ENCODE measurements around the gene EXOSC6. TPM values are rescaled to one million over a fixed set of nuclear protein-coding genes. Genes with fewer than 3 reads are reported as not detected.
"Not testable (repeated sequence)": the region's sequence is repeated elsewhere in the genome, so short reads cannot be mapped to it uniquely, and the experiment has no call there.

Gene EXOSC6
- total and polyA plus RNA-seq, 9 donors, result 12.4 to 30.2 (median 21.6) TPM

DNA sequence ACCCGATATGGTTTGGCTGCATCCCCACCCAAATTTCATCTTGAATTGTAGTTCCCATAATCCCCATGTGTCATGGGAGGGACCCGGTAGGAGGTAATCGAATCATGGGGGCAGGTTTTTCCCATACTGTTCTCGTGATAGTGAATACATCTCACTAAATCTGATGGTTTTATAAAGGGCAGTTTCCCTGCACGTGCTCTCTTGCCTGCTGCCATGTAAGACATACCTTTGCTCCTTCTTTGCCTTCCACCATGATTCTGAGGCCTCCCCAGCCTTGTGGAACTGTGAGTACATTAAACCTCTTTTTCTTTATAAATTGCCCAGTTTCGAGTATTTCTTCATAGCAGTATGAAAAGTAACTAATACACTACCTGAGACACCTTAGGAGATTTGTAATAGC lies 45.4 kb downstream of the EXOSC6 start:
- H3K4me3 ChIP-seq; H3K36me3 ChIP-seq; DNase-seq; H3K27ac ChIP-seq; intact Hi-C loops (cut with DNase I); H3K27me3 ChIP-seq; H3K4me1 ChIP-seq (ENCODE audit: insufficient read depth); H3K9me3 ChIP-seq: not testable (repeated sequence)
- WGBS, 3 donors, result 93 to 98% (median 97%) methylated on average over 6 of the region's 6 CpGs

DNA sequence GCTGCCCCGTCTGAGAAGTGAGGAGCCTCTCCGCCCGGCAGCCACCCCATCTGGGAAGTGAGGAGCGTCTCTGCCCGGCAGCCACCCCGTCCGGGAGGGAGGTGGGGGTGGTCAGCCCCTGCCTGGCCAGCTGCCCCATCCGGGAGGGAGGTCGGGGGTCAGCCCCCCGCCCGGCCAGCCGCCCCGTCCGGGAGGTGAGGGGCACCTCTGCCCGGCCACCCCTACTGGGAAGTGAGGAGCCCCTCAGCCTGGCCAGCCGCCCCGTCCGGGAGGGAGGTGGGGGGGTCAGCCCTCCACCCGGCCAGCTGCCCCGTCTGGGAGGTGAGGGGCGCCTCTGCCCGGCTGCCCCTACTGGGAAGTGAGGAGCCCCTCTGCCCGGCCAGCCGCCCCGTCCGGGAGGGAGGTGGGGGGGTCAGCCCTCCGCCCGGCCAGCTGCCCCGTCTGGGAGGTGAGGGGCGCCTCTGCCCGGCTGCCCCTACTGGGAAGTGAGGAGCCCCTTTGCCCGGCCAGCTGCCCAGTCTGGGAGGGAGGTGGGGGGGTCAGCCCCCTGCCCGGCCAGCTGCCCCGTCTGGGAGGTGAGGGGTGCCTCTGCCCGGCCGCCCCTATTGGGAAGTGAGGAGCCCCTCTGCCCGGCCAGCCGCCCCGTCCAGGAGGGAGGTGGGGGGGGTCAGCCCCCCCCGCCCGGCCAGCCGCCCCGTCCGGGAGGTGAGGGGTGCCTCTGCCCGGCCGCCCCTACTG lies 46.9 kb downstream of the EXOSC6 start:
- not testable (repeated sequence) for H3K27me3 ChIP-seq, H3K36me3 ChIP-seq
- WGBS, 3 donors, result 91 to 100% (median 100%) methylated on average over 3 to 43 of the region's 46 CpGs

DNA sequence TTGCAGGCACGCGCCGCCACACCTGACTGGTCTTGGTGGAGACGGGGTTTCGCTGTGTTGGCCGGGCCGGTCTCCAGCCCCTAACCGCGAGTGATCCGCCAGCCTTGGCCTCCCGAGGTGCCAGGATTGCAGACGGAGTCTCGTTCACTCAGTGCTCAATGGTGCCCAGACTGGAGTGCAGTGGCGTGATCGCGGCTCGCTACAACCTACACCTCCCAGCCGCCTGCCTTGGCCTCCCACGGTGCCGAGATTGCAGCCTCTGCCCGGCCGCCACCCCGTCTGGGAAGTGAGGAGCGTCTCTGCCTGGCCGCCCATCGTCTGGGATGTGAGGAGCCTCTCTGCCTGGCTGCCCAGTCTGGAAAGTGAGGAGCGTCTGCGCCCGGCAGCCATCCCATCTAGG lies 47.7 kb downstream of the EXOSC6 start:
- H3K4me1 ChIP-seq (ENCODE audit: insufficient read depth); intact Hi-C loops (cut with DNase I); H3K9me3 ChIP-seq; H3K4me3 ChIP-seq; H3K27me3 ChIP-seq; H3K36me3 ChIP-seq; DNase-seq; H3K27ac ChIP-seq: not testable (repeated sequence)
- WGBS, 3 donors, result 95 to 97% (median 96%) methylated on average over 16 to 19 of the region's 29 CpGs

More for the DNA sequence above, 46.9 kb downstream of the EXOSC6 start:
- intact Hi-C loops (cut with DNase I); DNase-seq; H3K27ac ChIP-seq; H3K4me3 ChIP-seq; H3K9me3 ChIP-seq; H3K4me1 ChIP-seq (ENCODE audit: insufficient read depth): not testable (repeated sequence)

DNA sequence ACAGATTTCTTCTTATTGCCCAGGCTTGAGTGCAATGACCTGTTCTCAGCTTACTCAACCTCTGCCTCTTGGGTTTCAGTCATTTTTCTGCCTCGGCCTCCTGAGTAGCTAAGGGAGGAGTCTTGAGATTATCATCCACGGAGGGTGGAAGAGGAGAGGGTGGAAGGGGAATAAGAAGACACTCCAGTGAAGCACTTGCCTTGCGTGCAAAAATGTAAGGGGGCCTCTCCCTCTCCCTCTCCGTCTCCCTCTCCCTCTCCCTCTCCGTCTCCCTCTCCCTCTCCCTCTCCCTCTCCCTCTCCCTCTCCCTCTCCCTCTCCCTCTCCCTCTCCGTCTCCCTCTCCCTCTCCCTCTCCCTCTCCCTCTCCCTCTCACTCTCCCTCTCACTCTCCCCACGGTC lies 48.2 kb downstream of the EXOSC6 start:
- 56 to 66% (median 61%) methylated on average over 4 to 5 of the region's 7 CpGs for WGBS, 3 donors
- H3K27me3 ChIP-seq; H3K36me3 ChIP-seq; H3K4me3 ChIP-seq; DNase-seq; H3K9me3 ChIP-seq; H3K4me1 ChIP-seq (ENCODE audit: insufficient read depth); intact Hi-C loops (cut with DNase I); H3K27ac ChIP-seq: not testable (repeated sequence)

DNA sequence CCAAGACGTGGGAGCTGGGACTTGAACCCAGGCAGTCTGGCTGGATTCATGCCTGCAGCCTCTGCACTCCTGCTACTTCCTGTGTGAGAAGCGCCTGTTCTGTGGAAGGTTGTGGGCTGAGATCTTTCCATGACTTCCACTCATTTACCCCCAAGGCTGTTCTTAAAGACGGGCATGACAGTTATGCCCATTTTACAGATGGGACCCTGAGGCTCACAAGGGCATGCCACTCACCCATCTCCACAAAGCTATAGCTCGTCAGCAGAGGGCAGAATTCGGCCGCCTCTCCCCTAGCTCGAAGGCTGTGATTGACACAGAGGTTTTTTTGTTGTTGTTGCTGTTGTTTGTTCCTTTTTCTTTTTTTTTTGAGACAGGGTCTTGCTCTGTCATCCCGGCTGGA lies 51.7 kb downstream of the EXOSC6 start:
- not testable (repeated sequence) for H3K27me3 ChIP-seq, DNase-seq
- WGBS, 3 donors, result 80 to 86% (median 83%) methylated on average over 8 of the region's 8 CpGs

DNA sequence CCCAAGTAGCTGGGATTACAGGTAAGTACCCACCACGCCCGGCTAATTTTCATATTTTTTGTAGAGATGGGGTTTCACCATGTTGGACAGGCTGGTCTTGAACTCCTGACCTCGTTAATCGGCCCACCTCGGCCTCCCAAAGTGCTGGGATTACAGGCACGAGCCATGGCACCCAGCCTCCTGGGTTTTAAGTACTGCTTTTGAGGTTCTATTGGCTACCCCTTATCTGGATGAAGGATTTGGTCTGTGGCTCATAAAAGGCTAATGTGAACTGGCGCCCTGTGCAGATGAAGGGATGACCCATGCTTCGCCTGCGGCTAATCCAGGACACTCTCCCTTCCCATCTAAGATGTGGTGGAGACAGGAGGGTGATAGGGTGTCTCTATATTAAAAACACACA lies 52.6 kb downstream of the EXOSC6 start:
- DNase-seq; H3K4me3 ChIP-seq; intact Hi-C loops (cut with DNase I); H3K27ac ChIP-seq; H3K36me3 ChIP-seq; H3K4me1 ChIP-seq (ENCODE audit: insufficient read depth); H3K27me3 ChIP-seq; H3K9me3 ChIP-seq: not testable (repeated sequence)
- 82 to 84% (median 82%) methylated on average over 9 of the region's 9 CpGs for WGBS, 3 donors

More for the DNA sequence above, 51.7 kb downstream of the EXOSC6 start:
- H3K9me3 ChIP-seq; H3K36me3 ChIP-seq; H3K27ac ChIP-seq; H3K4me1 ChIP-seq (ENCODE audit: insufficient read depth); intact Hi-C loops (cut with DNase I); H3K4me3 ChIP-seq: not testable (repeated sequence)

DNA sequence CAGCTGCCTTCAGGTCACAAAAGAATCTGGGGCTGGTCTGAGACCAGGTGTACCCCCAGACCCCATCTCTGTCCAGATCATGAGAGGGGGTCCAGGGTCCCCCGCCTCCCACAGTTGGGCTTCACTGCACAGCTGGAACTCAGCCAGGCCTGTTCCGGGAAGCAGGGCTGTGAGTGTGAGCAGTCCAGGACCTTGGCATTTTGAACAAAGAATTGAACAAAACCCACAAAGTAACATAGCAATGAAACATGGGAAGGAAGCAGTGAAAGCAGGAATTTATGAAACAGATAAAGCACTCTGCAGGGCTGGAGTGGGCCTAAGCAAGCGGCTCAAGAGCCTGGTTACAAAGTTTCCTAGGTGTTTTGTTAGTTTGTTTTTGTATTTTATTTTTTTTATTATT lies 53.1 kb downstream of the EXOSC6 start:
- DNase-seq, result peak in 2 of 5 donors; percentile 42 to 44
- H3K9me3 ChIP-seq; H3K4me1 ChIP-seq (ENCODE audit: insufficient read depth); H3K36me3 ChIP-seq; H3K4me3 ChIP-seq; H3K27ac ChIP-seq; intact Hi-C loops (cut with DNase I); H3K27me3 ChIP-seq: not testable (repeated sequence)
- 18 to 31% (median 30%) methylated on average over 3 of the region's 3 CpGs for WGBS, 3 donors

DNA sequence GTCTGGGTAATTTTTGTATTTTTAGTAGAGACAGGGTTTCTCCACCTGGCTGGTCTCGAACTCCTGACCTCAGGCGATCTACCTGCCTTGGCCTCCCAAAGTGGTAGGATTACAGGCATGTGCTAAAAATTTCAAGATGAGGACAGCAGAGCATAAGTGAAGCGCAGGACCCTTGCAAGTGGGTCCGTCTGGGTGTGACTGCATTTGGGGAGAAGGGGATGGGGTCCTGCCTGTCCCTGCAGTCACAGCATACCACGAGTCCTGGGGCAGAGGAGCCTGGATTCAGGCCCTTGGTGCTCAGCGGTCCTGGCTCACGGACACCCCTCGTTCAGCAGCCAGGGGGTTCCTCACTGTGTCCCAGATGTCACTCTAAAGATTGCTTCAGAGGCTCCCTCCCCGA lies 53.5 kb downstream of the EXOSC6 start:
- H3K4me1 ChIP-seq (ENCODE audit: insufficient read depth); H3K4me3 ChIP-seq; H3K27ac ChIP-seq; intact Hi-C loops (cut with DNase I); H3K9me3 ChIP-seq; H3K27me3 ChIP-seq; H3K36me3 ChIP-seq; DNase-seq: not testable (repeated sequence)
- WGBS, 3 donors, result 74 to 84% (median 83%) methylated on average over 9 of the region's 9 CpGs

DNA sequence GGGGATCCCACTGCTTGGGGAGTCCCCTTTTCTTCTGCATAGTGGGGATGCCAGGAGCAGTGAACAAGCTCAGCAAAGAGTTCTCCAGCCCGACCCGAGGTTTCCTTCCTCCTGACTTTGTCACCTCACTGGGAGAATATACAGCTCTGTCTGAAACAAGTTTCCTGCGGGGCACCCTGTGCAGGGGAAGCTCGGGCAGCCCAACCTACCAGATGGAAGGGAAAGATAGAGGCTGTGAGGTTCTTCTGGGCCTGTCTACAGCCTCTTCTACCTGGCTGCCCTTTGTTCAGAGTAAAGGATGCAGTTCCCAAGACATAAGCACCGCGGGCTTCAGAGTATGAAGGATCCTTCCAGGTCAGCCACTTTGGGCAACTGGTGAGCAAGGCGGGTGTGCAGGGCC lies 54.1 kb downstream of the EXOSC6 start:
- intact Hi-C loops (cut with DNase I); H3K4me3 ChIP-seq; H3K27ac ChIP-seq; H3K27me3 ChIP-seq; H3K4me1 ChIP-seq (ENCODE audit: insufficient read depth); DNase-seq; H3K36me3 ChIP-seq; H3K9me3 ChIP-seq: not testable (repeated sequence)
- 85 to 96% (median 88%) methylated on average over 7 of the region's 7 CpGs for whole genome bisulfite sequencing, 3 donors

Small RNAs within 50 kb of the gene (small RNA-seq; reads per million reads assigned to genes)
- not detected for gene AC009060.2
- not detected for gene RN7SL279P

Other genes with a start within 250 kb of the EXOSC6 start
- gene PDPR, start 137.6 kb downstream of the EXOSC6 start, total RNA-seq, result 10 to 100 TPM; 13.4 to 44.5 (median 26.0) TPM
- gene PDPR, start 137.6 kb downstream of the EXOSC6 start, polyA plus RNA-seq, result 10 to 100 TPM; 14.9 to 21.7 TPM
- under 1 TPM in 6 of 7 donors, not detected in 1; 0.15 to 0.50 (median 0.28) TPM for gene CLEC18C, start 78.2 kb downstream of the EXOSC6 start, total RNA-seq
- under 1 TPM in 1 of 2 donors, not detected in 1; 0.07 TPM for gene CLEC18C, start 78.2 kb downstream of the EXOSC6 start, polyA plus RNA-seq
- gene AARS1, start 37.6 kb upstream of the EXOSC6 start, total RNA-seq, result 100 to 1,000 TPM in 1 of 7 donors, 10 to 100 TPM in 6; 26.7 to 280 (median 60.3) TPM
- 10 to 100 TPM; 38.8 to 83.2 TPM for gene AARS1, start 37.6 kb upstream of the EXOSC6 start, polyA plus RNA-seq
- gene DDX19B, start 47.2 kb upstream of the EXOSC6 start, total RNA-seq, result 10 to 100 TPM; 18.9 to 42.2 (median 21.6) TPM
- gene DDX19B, start 47.2 kb upstream of the EXOSC6 start, polyA plus RNA-seq, result 10 to 100 TPM; 21.1 to 45.6 TPM
- 10 to 100 TPM; 22.9 to 40.9 (median 34.7) TPM for gene DDX19A, start 95.0 kb upstream of the EXOSC6 start, total RNA-seq
- gene DDX19A, start 95.0 kb upstream of the EXOSC6 start, polyA plus RNA-seq, result 10 to 100 TPM; 26.3 to 37.3 TPM
- 10 to 100 TPM; 12.3 to 49.7 (median 25.0) TPM for gene ST3GAL2, start 187.2 kb upstream of the EXOSC6 start, total RNA-seq
- 10 to 100 TPM in 1 of 2 donors, 1 to 10 TPM in 1; 6.2 to 13.4 TPM for gene ST3GAL2, start 187.2 kb upstream of the EXOSC6 start, polyA plus RNA-seq
- gene FCSK, start 202.7 kb upstream of the EXOSC6 start, total RNA-seq, result 10 to 100 TPM; 15.0 to 29.4 (median 20.4) TPM
- 10 to 100 TPM in 1 of 2 donors, 1 to 10 TPM in 1; 5.1 to 11.8 TPM for gene FCSK, start 202.7 kb upstream of the EXOSC6 start, polyA plus RNA-seq